A549 (cell line): ENCODE measurements around the gene PHF2. TPM values are rescaled to one million over a fixed set of nuclear protein-coding genes. Genes with fewer than 3 reads are reported as not detected.

Experiments
- ATAC-seq, 2 experiments: fragments of 200-7000 bp in 1 of 2; fragments of >200 bp in 1 of 2; cut with Nextera tagmentation in 1 of 2; cut with Tn5 transposase in 1 of 2; 3 replicates each; pipeline versions ENCODE4 v1.8.0 to v1.9.1; 2018 to 2020; ENCODE audit warnings: mild to moderate bottlenecking in 1 of 2, moderate library complexity in 1 of 2
- CTCF ChIA-PET: fragments of 300-600 bp; sonication (Branson Sonifier 250); formaldehyde crosslinking; extraction: SDS; loops from one replicate; lab custom pipeline; 2021; ENCODE audit warnings: antibody characterized with exemption, inconsistent platforms; lab: Yijun Ruan, JAX
- POLR2A ChIA-PET: fragments of 350-600 bp; formaldehyde crosslinking; extraction: SDS; loops from one replicate; lab custom pipeline; 2021; ENCODE audit warnings: antibody characterized with exemption, inconsistent platforms; lab: Yijun Ruan, JAX
- DNase-seq, 2 experiments: peaks; one replicate each; pipeline versions ENCODE4 v3.0.0 to v3.0.0-alpha.2; 2011 to 2016; ENCODE audit warnings: low read depth in 1 of 2, low spot score in 1 of 2
- FAIRE-seq: peaks from 2 replicates; lab custom pipeline; 2011; peaks lifted over from hg19 to GRCh38; lab: Jason Lieb, UNC
- H3K27ac ChIP-seq, 2 experiments: fragments of >200 bp; sonication (Bioruptor Twin); formaldehyde crosslinking; 3 replicates each; pipeline ENCODE4 v1.5.1; 2016 to 2017
- H3K4me1 ChIP-seq: fragments of >200 bp; sonication (Bioruptor Twin); formaldehyde crosslinking; 3 replicates; pipeline ENCODE4 v1.6.1; 2016
- H3K4me2 ChIP-seq: fragments of >200 bp; sonication (Bioruptor Twin); formaldehyde crosslinking; 3 replicates; pipeline ENCODE4 v1.6.1; 2016
- H3K4me3 ChIP-seq: fragments of >200 bp; sonication (Bioruptor Twin); formaldehyde crosslinking; 3 replicates; pipeline ENCODE4 v1.5.1; 2016
- H3K9me3 ChIP-seq: fragments of >200 bp; sonication (Bioruptor Twin); formaldehyde crosslinking; 3 replicates; pipeline ENCODE4 v1.6.1; 2016
- CHD4 ChIP-seq: fragments of 200-600 bp; sonication (generic); IDR thresholded peaks from 2 replicates; pipeline ENCODE4 v1.6.1; 2016; ENCODE audit warnings: antibody characterized with exemption, mild to moderate bottlenecking, borderline replicate concordance
- EHF ChIP-seq: fragments of 250-450 bp; sonication (Bioruptor Pico); IDR thresholded peaks from 2 replicates; pipeline ENCODE4 v1.5.0; 2020; ENCODE audit warnings: mild to moderate bottlenecking
- FOSB ChIP-seq: fragments of 250-450 bp; sonication (Bioruptor Pico); IDR thresholded peaks from 2 replicates; pipeline ENCODE4 v1.5.0; 2020; ENCODE audit warnings: mild to moderate bottlenecking, moderate library complexity
- FOXS1 ChIP-seq: fragments of 250-450 bp; sonication (Bioruptor Pico); IDR thresholded peaks from 2 replicates; pipeline ENCODE4 v1.5.0; 2020; ENCODE audit warnings: mild to moderate bottlenecking, moderate library complexity
- GATA3 ChIP-seq: IDR thresholded peaks from 2 replicates; pipeline ENCODE4 v1.6.1; 2012; ENCODE audit warnings: borderline replicate concordance
- HMGXB4 ChIP-seq: fragments of 250-450 bp; sonication (Bioruptor Pico); IDR thresholded peaks from 2 replicates; pipeline ENCODE4 v1.5.0; 2021; ENCODE audit warnings: mild to moderate bottlenecking, moderate library complexity, borderline replicate concordance
- HOXB13 ChIP-seq: fragments of 250-450 bp; sonication (Bioruptor Pico); IDR thresholded peaks from 2 replicates; pipeline ENCODE4 v1.5.0; 2020; ENCODE audit warnings: low read depth, mild to moderate bottlenecking, moderate library complexity
- HOXB5 ChIP-seq: fragments of 250-450 bp; sonication (Bioruptor Pico); IDR thresholded peaks from 2 replicates; pipeline ENCODE4 v1.5.0; 2020; ENCODE audit warnings: mild to moderate bottlenecking, moderate library complexity
- JUN ChIP-seq, 2 experiments: fragments of >200 bp; sonication (Bioruptor Twin); formaldehyde crosslinking; IDR thresholded peaks; 2 replicates in 1 of 2; 3 replicates in 1 of 2; pipeline ENCODE4 v1.6.1; 2016 to 2017
- NR3C1 ChIP-seq: fragments of >200 bp; sonication (Bioruptor Twin); formaldehyde crosslinking; IDR thresholded peaks from 3 replicates; pipeline ENCODE4 v1.6.1; 2017
- PBX3 ChIP-seq: IDR thresholded peaks from 2 replicates; pipeline ENCODE4 v1.6.1; 2012
- POLR2A ChIP-seq: IDR thresholded peaks from 2 replicates; pipeline ENCODE4 v1.6.1; 2012; ENCODE audit warnings: mild to moderate bottlenecking, low read length
- SMC3 ChIP-seq: fragments of >200 bp; sonication (Bioruptor Twin); formaldehyde crosslinking; IDR thresholded peaks from 3 replicates; pipeline ENCODE4 v1.6.1; 2018; ENCODE audit warnings: inconsistent platforms
- ZSCAN20 ChIP-seq: fragments of 250-450 bp; sonication (Bioruptor Pico); IDR thresholded peaks from 2 replicates; pipeline ENCODE4 v1.8.0; 2022; ENCODE audit warnings: mild to moderate bottlenecking, moderate library complexity
- WGBS: methylation state at CpG from one replicate; pipeline ENCODE4 v1.1.6; 2017; ENCODE audit errors: missing lambda C conversion rate; 5-methylcytosine and 5-hydroxymethylcytosine counted together
- polyA plus RNA-seq, 4 experiments: library from polyadenylated mRNA; depleted of rRNA in 3 of 4; stranded (reverse); fragments of >200 nt; fragmentation: RNase III in 1 of 4; extraction: RNeasy Plus Mini Kit Qiagen cat#74134 plus additional on column Dnase treatment in 1 of 4; gene quantifications; 2 replicates in 3 of 4; 3 replicates in 1 of 4; pipeline ENCODE4 v1.2.3, GENCODE V29; 2011 to 2017

Gene PHF2
- polyA plus RNA-seq, 2 of the 4 experiments (the other 2 are of a cell fraction), result 9.6 to 12.2 TPM

GRCh38 chr9:93567271-93567959 lies 9.0 kb upstream of the PHF2 start:
- Histone ChIP-seq H3K4me2 (peak overlapping the region; percentile 99), H3K27ac (peak overlapping the region; percentile 92 to 94), H3K4me1 (peaks cover 12% of the 10 kb centered on the region), H3K9me3 (peaks cover 12% of the 10 kb centered on the region; the same call in 2 of the 3 replicates), H3K4me3 (peak overlapping the region; percentile 57)
- TF ChIP-seq POLR2A (peak; percentile 34), EHF (CRISPR knock-in tag) (no peak)
- FAIRE-seq (no peak), DNase-seq (no peak), ATAC-seq (peak; percentile 25 to 26)
- CTCF ChIA-PET, result interaction anchor here (0.5 to 2.6 kb wide), 23 partner anchors 8 to 1042 kb away, joined by 3 to 26 read pairs (median 7); partner anchors contain the start of genes FAM120A, FAM120AOS and PHF2
- POLR2A ChIA-PET, result no interaction called here
- WGBS, result 86% methylated on average over 15 of the region's 15 CpGs

GRCh38 chr9:93568169-93568568 lies 8.2 kb upstream of the PHF2 start:
- ATAC-seq (no peak), FAIRE-seq (no peak), DNase-seq (no peak)
- Histone ChIP-seq H3K27ac (no peak overlapping the region), H3K9me3 (peaks cover 12% of the 10 kb centered on the region; the same call in 2 of the 3 replicates), H3K4me3 (no peak overlapping the region), H3K4me2 (no peak overlapping the region), H3K4me1 (peaks cover 12% of the 10 kb centered on the region)
- TF ChIP-seq HMGXB4, result no peak
- POLR2A ChIA-PET, result no interaction called here
- 95% methylated on average over 5 of the region's 5 CpGs for WGBS
- CTCF ChIA-PET, result no interaction called here

- Histone ChIP-seq H3K4me3 (no peak overlapping the region), H3K9me3 (peaks cover 12% of the 10 kb centered on the region; the same call in 2 of the 3 replicates), H3K4me2 (no peak overlapping the region), H3K4me1 (peaks cover 12% of the 10 kb centered on the region), H3K27ac (no peak overlapping the region)
- CTCF ChIA-PET, result interaction anchor here (0.5 to 1.3 kb wide), 2 partner anchors 139 to 613 kb away, joined by 3 read pairs; no protein-coding TSS in a partner anchor
- ATAC-seq, result no peak
- 93% methylated on average over 1 of the region's 1 CpG for WGBS
- no peak for DNase-seq
- POLR2A ChIA-PET, result no interaction called here
- TF ChIP-seq GATA3 (no peak), SMC3 (no peak), CHD4 (no peak), ZSCAN20 (CRISPR knock-in tag) (no peak)
- TF ChIP-seq, all 56 proteins: peak for 0
- no peak for FAIRE-seq
These were observed 6.7 kb upstream of the PHF2 start for GRCh38 chr9:93569621-93570174.

GRCh38 chr9:93572221-93572620 lies 4.2 kb upstream of the PHF2 start:
- ChIA-PET CTCF (no interaction called here), POLR2A (no interaction called here)
- DNase-seq (no peak), FAIRE-seq (no peak), ATAC-seq (no peak)
- Histone ChIP-seq H3K27ac (no peak overlapping the region), H3K4me3 (no peak overlapping the region), H3K4me1 (peaks cover 12% of the 10 kb centered on the region), H3K4me2 (no peak overlapping the region), H3K9me3 (peaks cover 12% of the 10 kb centered on the region; the same call in 2 of the 3 replicates)
- 91% methylated on average over 2 of the region's 2 CpGs for WGBS
- TF ChIP-seq HOXB13 (CRISPR knock-in tag) (no peak), FOXS1 (no peak), HOXB5 (CRISPR knock-in tag) (no peak), NR3C1 (no peak), PBX3 (no peak), FOSB (CRISPR knock-in tag) (no peak), JUN (IDR thresholded peaks at IDR 0.05) (no peak)
